GM23338 (cell line): Measurements from ENCODE around the gene ADAM11. TPM values are rescaled to one million over a fixed set of nuclear protein-coding genes. Genes with fewer than 3 reads are reported as not detected.
A peak's percentile ranks its signal among the peaks of the same experiment; 100 is the strongest.

Experiments used
- ATAC-seq: fragments of 200-7000 bp; cut with Tn5 transposase; 3 replicates; pipeline ENCODE4 v1.9.1; 2020
- DNase-seq: peaks from one replicate; pipeline ENCODE4 v3.0.0-alpha.2; 2015; ENCODE audit warnings: low spot score
- H2AFZ ChIP-seq: fragments of 200-600 bp; sonication (generic); 2 replicates; pipeline ENCODE4 v1.8.0; 2016; ENCODE audit warnings: antibody characterized with exemption, mild to moderate bottlenecking, moderate library complexity
- H3F3A ChIP-seq: fragments of 200-600 bp; sonication (generic); replicated peaks from 2 replicates; pipeline ENCODE4 v1.8.0; 2017; ENCODE audit warnings: antibody characterized with exemption, mixed run types, low read depth
- H3K27ac ChIP-seq: fragments of 200-600 bp; sonication (generic); 2 replicates; pipeline ENCODE4 v1.6.1; 2016; ENCODE audit warnings: low read depth
- H3K27me3 ChIP-seq: fragments of 200-600 bp; sonication (generic); 2 replicates; pipeline ENCODE4 v1.8.0; 2016; ENCODE audit warnings: mild to moderate bottlenecking, mixed run types, moderate library complexity; ENCODE audit not compliant: insufficient read depth
- H3K36me3 ChIP-seq: fragments of 200-600 bp; sonication (generic); 2 replicates; pipeline ENCODE4 v1.8.0; 2016; ENCODE audit warnings: mild to moderate bottlenecking; ENCODE audit not compliant: insufficient read depth
- H3K4me1 ChIP-seq: fragments of 200-600 bp; sonication (generic); 2 replicates; pipeline ENCODE4 v1.8.0; 2016; ENCODE audit warnings: mild to moderate bottlenecking, moderate library complexity; ENCODE audit not compliant: insufficient read depth
- H3K4me2 ChIP-seq: fragments of 200-600 bp; sonication (generic); 2 replicates; pipeline ENCODE4 v1.7.1; 2017; ENCODE audit warnings: mixed run types
- H3K4me3 ChIP-seq: fragments of 200-600 bp; sonication (generic); 2 replicates; pipeline ENCODE4 v1.6.1; 2016; ENCODE audit warnings: mixed run types
- H3K79me2 ChIP-seq: fragments of 200-600 bp; sonication (generic); replicated peaks from 2 replicates; pipeline ENCODE4 v1.8.0; 2017; ENCODE audit warnings: mild to moderate bottlenecking; ENCODE audit not compliant: insufficient read depth
- H3K9me2 ChIP-seq: fragments of 200-600 bp; sonication (generic); 2 replicates; pipeline ENCODE4 v1.8.0; 2017; ENCODE audit not compliant: insufficient read depth
- H4K20me1 ChIP-seq: fragments of 200-600 bp; sonication (generic); replicated peaks from 2 replicates; pipeline ENCODE4 v1.8.0; 2017; ENCODE audit warnings: mild to moderate bottlenecking; ENCODE audit not compliant: insufficient read depth
- H3K27ac Mint-ChIP-seq: 2 replicates; pipeline ENCODE4 v1.8.0; 2020; ENCODE audit warnings: inconsistent platforms, mild to moderate bottlenecking, moderate library complexity, mixed read lengths
- H3K27me3 Mint-ChIP-seq: 3 replicates; pipeline ENCODE4 v1.8.0; 2022; ENCODE audit warnings: low read depth, mild to moderate bottlenecking, moderate library complexity, mixed read lengths, inconsistent platforms; ENCODE audit not compliant: insufficient read depth, poor library complexity
- H3K36me3 Mint-ChIP-seq: 3 replicates; pipeline ENCODE4 v1.8.0; 2021; ENCODE audit warnings: low read depth, mild to moderate bottlenecking, inconsistent platforms, moderate library complexity, mixed read lengths
- H3K4me1 Mint-ChIP-seq: 3 replicates; pipeline ENCODE4 v1.8.0; 2020; ENCODE audit warnings: mild to moderate bottlenecking, inconsistent platforms, mixed read lengths
- H3K4me3 Mint-ChIP-seq: 3 replicates; pipeline ENCODE4 v1.8.0; 2021; ENCODE audit warnings: moderate library complexity, mild to moderate bottlenecking, inconsistent platforms, mixed read lengths
- H3K9me3 Mint-ChIP-seq: 3 replicates; pipeline ENCODE4 v1.8.0; 2020; ENCODE audit warnings: moderate library complexity, mild to moderate bottlenecking, inconsistent platforms, mixed read lengths
- CREB1 ChIP-seq: fragments of 250-450 bp; sonication (Bioruptor Pico); IDR thresholded peaks from 2 replicates; pipeline ENCODE4 v1.5.0; 2020; ENCODE audit warnings: low read depth, mild to moderate bottlenecking, moderate library complexity
- CTCF ChIP-seq, 2 experiments: fragments of 200-600 bp in 1 of 2; sonication (generic) in 1 of 2; conservative IDR thresholded peaks; 2 replicates each; pipeline versions ENCODE4 v1.5.1 to v1.6.1; 2016 to 2017; ENCODE audit warnings: antibody characterized with exemption in 2 of 2, low read depth in 2 of 2, mild to moderate bottlenecking in 2 of 2, moderate library complexity in 1 of 2
- ETS1 ChIP-seq: IDR thresholded peaks from 2 replicates; pipeline ENCODE4 v1.6.1; 2016; ENCODE audit warnings: antibody characterized with exemption
- EZH2phosphoT487 ChIP-seq: fragments of 200-600 bp; sonication (generic); IDR thresholded peaks from one replicate; pipeline ENCODE4 v1.8.1; 2018; ENCODE audit warnings: antibody characterized with exemption; ENCODE audit not compliant: unreplicated experiment
- JUNB ChIP-seq: IDR thresholded peaks from one replicate; pipeline ENCODE4 v1.6.1; 2016; ENCODE audit warnings: antibody characterized with exemption; ENCODE audit not compliant: unreplicated experiment
- POLR2AphosphoS5 ChIP-seq: IDR thresholded peaks from 2 replicates; pipeline ENCODE4 v1.6.1; 2016; ENCODE audit warnings: antibody characterized with exemption, low read depth
- REST ChIP-seq: IDR thresholded peaks from one replicate; pipeline ENCODE4 v1.6.1; 2018; ENCODE audit warnings: antibody characterized with exemption; ENCODE audit not compliant: unreplicated experiment
- STAT1 ChIP-seq: IDR thresholded peaks from one replicate; pipeline ENCODE4 v1.6.1; 2016; ENCODE audit warnings: antibody characterized with exemption; ENCODE audit not compliant: unreplicated experiment
- ZNF114 ChIP-seq: fragments of 250-450 bp; sonication (Bioruptor Pico); IDR thresholded peaks from 2 replicates; pipeline ENCODE4 v1.5.0; 2020; ENCODE audit warnings: mild to moderate bottlenecking, moderate library complexity
- ZNF331 ChIP-seq: fragments of 250-450 bp; sonication (Bioruptor Pico); IDR thresholded peaks from 2 replicates; pipeline ENCODE4 v1.5.0; 2020; ENCODE audit warnings: low read depth, mild to moderate bottlenecking, moderate library complexity
- ZNF462 ChIP-seq: fragments of 250-450 bp; sonication (Bioruptor Pico); IDR thresholded peaks from 2 replicates; pipeline ENCODE4 v1.5.0; 2020; ENCODE audit warnings: mild to moderate bottlenecking, moderate library complexity
- polyA plus RNA-seq: library from polyadenylated mRNA; unstranded; fragments of >200 nt; fragmentation: Nextera tagmentation; extraction: Ambion mirVana; gene quantifications from 2 replicates; pipeline ENCODE4 v1.2.1, GENCODE V29; 2016
- total RNA-seq: library from RNA; depleted of rRNA; stranded (reverse); fragments of >200 nt; shearing (Covaris generic); gene quantifications from 2 replicates; pipeline ENCODE4 v1.2.3, GENCODE V29; 2014

The ADAM11 gene
- total and polyA plus RNA-seq, 2 experiments from 2014 or later, result 0.55 to 4.7 TPM

GRCh38 chr17:44749076-44749979 lies 9.5 kb upstream of the ADAM11 start:
- H3K4me3 Mint-ChIP-seq, result no peak overlapping the region
- peaks cover 9% of the 10 kb centered on the region for H3K4me1 Mint-ChIP-seq
- no peaks in the 10 kb centered on the region; the same call in 1 of the 2 replicates for H3K4me1 ChIP-seq
- H3K36me3 Mint-ChIP-seq, result peaks cover 40% of the 10 kb centered on the region
- no peak overlapping the region for H3K27ac Mint-ChIP-seq
- DNase-seq (no peak), ATAC-seq (peak; percentile 28)
- 0 out of 2 replicates have a peak, but pooled peaks cover 2% of the 10 kb centered on the region for H4K20me1 ChIP-seq
- H3K79me2 ChIP-seq, result no peaks in the 10 kb centered on the region
- TF ChIP-seq CREB1 (no peak), ETS1 (no peak), POLR2AphosphoS5 (no peak), EZH2phosphoT487 (no peak), REST (no peak), JUNB (no peak), ZNF331 (no peak), ZNF114 (no peak), ZNF462 (CRISPR knock-in tag) (no peak), CTCF (conservative IDR thresholded peaks at IDR 0.05; ENCODE audit: low read depth in 2 of 2) (no peak), STAT1 (no peak)
- H3K9me2 ChIP-seq, result no peaks in the 10 kb centered on the region
- no peaks in the 10 kb centered on the region for H3F3A ChIP-seq
- no peak overlapping the region for H2AFZ ChIP-seq
- H3K4me3 ChIP-seq, result no peak overlapping the region
- H3K27me3 ChIP-seq, result no peaks in the 10 kb centered on the region
- no peaks in the 10 kb centered on the region for H3K9me3 Mint-ChIP-seq
- H3K36me3 ChIP-seq, result no peaks in the 10 kb centered on the region
- H3K27ac ChIP-seq, result no peak overlapping the region
- peaks cover 17% of the 10 kb centered on the region for H3K27me3 Mint-ChIP-seq
- H3K4me2 ChIP-seq, result no peak overlapping the region
